IPS-20b (cell line): ENCODE results near the gene APC2.

Experiments
- H3K27ac ChIP-seq: one replicate; pipeline ENCODE4 v1.5.1; 2013; ENCODE audit warnings: low read length
- H3K27me3 ChIP-seq: 2 replicates; pipeline ENCODE4 v1.6.1; 2013; ENCODE audit warnings: mild to moderate bottlenecking, low read length, inconsistent platforms; ENCODE audit not compliant: insufficient read depth
- H3K36me3 ChIP-seq: 2 replicates; pipeline ENCODE4 v1.6.1; 2013; ENCODE audit warnings: low read depth, mild to moderate bottlenecking, inconsistent platforms, low read length, moderate library complexity; ENCODE audit not compliant: insufficient read depth
- H3K4me1 ChIP-seq: 2 replicates; pipeline ENCODE4 v1.6.1; 2013; ENCODE audit warnings: mild to moderate bottlenecking, control low read depth, inconsistent platforms, low read length, moderate library complexity; ENCODE audit not compliant: insufficient read depth
- H3K4me3 ChIP-seq: 2 replicates; pipeline ENCODE4 v1.5.1; 2013; ENCODE audit warnings: mild to moderate bottlenecking, low read length, inconsistent platforms
- H3K9ac ChIP-seq: 2 replicates; pipeline ENCODE4 v1.6.1; 2013; ENCODE audit warnings: low read depth, mild to moderate bottlenecking, inconsistent platforms, low read length, moderate library complexity
- H3K9me3 ChIP-seq: 2 replicates; pipeline ENCODE4 v1.6.1; 2013; ENCODE audit warnings: mild to moderate bottlenecking, low read depth, low read length, inconsistent platforms; ENCODE audit not compliant: insufficient read depth

APC2 gene

GRCh38 chr19:1445932-1446712, 3.8 kb upstream of the APC2 start:
- H3K9me3 ChIP-seq = no peaks in the 10 kb centered on the region
- peaks cover 16% of the 10 kb centered on the region for H3K36me3 ChIP-seq
- H3K4me1 ChIP-seq = no peaks in the 10 kb centered on the region; the same call in 1 of the 2 replicates
- no peak overlapping the region for H3K9ac ChIP-seq
- H3K4me3 ChIP-seq = peak overlapping the region; percentile 42; the same call in 1 of the 2 replicates
- H3K27ac ChIP-seq = no peak overlapping the region
- peaks cover 59% of the 10 kb centered on the region for H3K27me3 ChIP-seq

GRCh38 chr19:1446713-1447481, 3.0 kb upstream of the APC2 start:
- no peak overlapping the region for H3K9ac ChIP-seq
- peaks cover 67% of the 10 kb centered on the region for H3K27me3 ChIP-seq
- H3K36me3 ChIP-seq = peaks cover 9% of the 10 kb centered on the region
- H3K4me3 ChIP-seq = peak overlapping the region; percentile 42; the same call in 1 of the 2 replicates
- H3K4me1 ChIP-seq = no peaks in the 10 kb centered on the region; the same call in 1 of the 2 replicates
- no peak overlapping the region for H3K27ac ChIP-seq
- H3K9me3 ChIP-seq = no peaks in the 10 kb centered on the region

GRCh38 chr19:1447504-1447903, 2.4 kb upstream of the APC2 start:
- Histone ChIP-seq H3K4me3 (no peak overlapping the region), H3K9ac (no peak overlapping the region), H3K27ac (no peak overlapping the region), H3K27me3 (peaks cover 73% of the 10 kb centered on the region), H3K9me3 (no peaks in the 10 kb centered on the region), H3K4me1 (no peaks in the 10 kb centered on the region; the same call in 1 of the 2 replicates), H3K36me3 (peaks cover 2% of the 10 kb centered on the region)

GRCh38 chr19:1447944-1448343, 2.0 kb upstream of the APC2 start:
- Histone ChIP-seq H3K36me3 (no peaks in the 10 kb centered on the region), H3K27me3 (peaks cover 77% of the 10 kb centered on the region), H3K9ac (no peak overlapping the region), H3K4me3 (no peak overlapping the region), H3K27ac (no peak overlapping the region), H3K9me3 (no peaks in the 10 kb centered on the region), H3K4me1 (no peaks in the 10 kb centered on the region; the same call in 1 of the 2 replicates)

GRCh38 chr19:1450735-1451731, 1.1 kb downstream of the APC2 start:
- H3K27me3 ChIP-seq = peaks cover 98% of the 10 kb centered on the region
- no peak overlapping the region; the same call in 1 of the 2 replicates for H3K9ac ChIP-seq
- peak overlapping the region; percentile 56; the same call in 1 of the 2 replicates for H3K4me3 ChIP-seq
- no peaks in the 10 kb centered on the region; the same call in 1 of the 2 replicates for H3K4me1 ChIP-seq
- no peaks in the 10 kb centered on the region for H3K36me3 ChIP-seq
- H3K9me3 ChIP-seq = no peaks in the 10 kb centered on the region
- no peak overlapping the region for H3K27ac ChIP-seq

GRCh38 chr19:1451916-1452801, 2.2 kb downstream of the APC2 start:
- Histone ChIP-seq H3K4me1 (no peaks in the 10 kb centered on the region; the same call in 1 of the 2 replicates), H3K27me3 (peaks cover 98% of the 10 kb centered on the region), H3K9me3 (no peaks in the 10 kb centered on the region), H3K4me3 (peak overlapping the region; percentile 40; the same call in 1 of the 2 replicates), H3K36me3 (no peaks in the 10 kb centered on the region), H3K27ac (no peak overlapping the region), H3K9ac (no peak overlapping the region; the same call in 1 of the 2 replicates)

- H3K36me3 ChIP-seq = no peaks in the 10 kb centered on the region
- peaks cover 98% of the 10 kb centered on the region for H3K27me3 ChIP-seq
- no peaks in the 10 kb centered on the region for H3K9me3 ChIP-seq
- no peak overlapping the region for H3K4me3 ChIP-seq
- no peaks in the 10 kb centered on the region; the same call in 1 of the 2 replicates for H3K4me1 ChIP-seq
- no peak overlapping the region for H3K27ac ChIP-seq
- no peak overlapping the region; the same call in 1 of the 2 replicates for H3K9ac ChIP-seq
Observed at GRCh38 chr19:1452802-1453524, 3.0 kb downstream of the APC2 start.

- Histone ChIP-seq H3K9ac (no peak overlapping the region), H3K9me3 (no peaks in the 10 kb centered on the region), H3K27me3 (peaks cover 98% of the 10 kb centered on the region), H3K4me3 (no peak overlapping the region), H3K27ac (no peak overlapping the region), H3K4me1 (no peaks in the 10 kb centered on the region; the same call in 1 of the 2 replicates), H3K36me3 (no peaks in the 10 kb centered on the region)
Observed at GRCh38 chr19:1453525-1454364, 3.8 kb downstream of the APC2 start.

- H3K36me3 ChIP-seq = no peaks in the 10 kb centered on the region
- H3K27ac ChIP-seq = no peak overlapping the region
- peak overlapping the region; percentile 33; the same call in 1 of the 2 replicates for H3K4me3 ChIP-seq
- no peaks in the 10 kb centered on the region; the same call in 1 of the 2 replicates for H3K4me1 ChIP-seq
- no peaks in the 10 kb centered on the region for H3K9me3 ChIP-seq
- H3K27me3 ChIP-seq = peaks cover 98% of the 10 kb centered on the region
- no peak overlapping the region for H3K9ac ChIP-seq
Observed at GRCh38 chr19:1455002-1455335, 5.0 kb downstream of the APC2 start.
